ENCODE results near the gene CORIN.

CORIN gene, protein sequence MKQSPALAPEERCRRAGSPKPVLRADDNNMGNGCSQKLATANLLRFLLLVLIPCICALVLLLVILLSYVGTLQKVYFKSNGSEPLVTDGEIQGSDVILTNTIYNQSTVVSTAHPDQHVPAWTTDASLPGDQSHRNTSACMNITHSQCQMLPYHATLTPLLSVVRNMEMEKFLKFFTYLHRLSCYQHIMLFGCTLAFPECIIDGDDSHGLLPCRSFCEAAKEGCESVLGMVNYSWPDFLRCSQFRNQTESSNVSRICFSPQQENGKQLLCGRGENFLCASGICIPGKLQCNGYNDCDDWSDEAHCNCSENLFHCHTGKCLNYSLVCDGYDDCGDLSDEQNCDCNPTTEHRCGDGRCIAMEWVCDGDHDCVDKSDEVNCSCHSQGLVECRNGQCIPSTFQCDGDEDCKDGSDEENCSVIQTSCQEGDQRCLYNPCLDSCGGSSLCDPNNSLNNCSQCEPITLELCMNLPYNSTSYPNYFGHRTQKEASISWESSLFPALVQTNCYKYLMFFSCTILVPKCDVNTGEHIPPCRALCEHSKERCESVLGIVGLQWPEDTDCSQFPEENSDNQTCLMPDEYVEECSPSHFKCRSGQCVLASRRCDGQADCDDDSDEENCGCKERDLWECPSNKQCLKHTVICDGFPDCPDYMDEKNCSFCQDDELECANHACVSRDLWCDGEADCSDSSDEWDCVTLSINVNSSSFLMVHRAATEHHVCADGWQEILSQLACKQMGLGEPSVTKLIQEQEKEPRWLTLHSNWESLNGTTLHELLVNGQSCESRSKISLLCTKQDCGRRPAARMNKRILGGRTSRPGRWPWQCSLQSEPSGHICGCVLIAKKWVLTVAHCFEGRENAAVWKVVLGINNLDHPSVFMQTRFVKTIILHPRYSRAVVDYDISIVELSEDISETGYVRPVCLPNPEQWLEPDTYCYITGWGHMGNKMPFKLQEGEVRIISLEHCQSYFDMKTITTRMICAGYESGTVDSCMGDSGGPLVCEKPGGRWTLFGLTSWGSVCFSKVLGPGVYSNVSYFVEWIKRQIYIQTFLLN

DNA sequence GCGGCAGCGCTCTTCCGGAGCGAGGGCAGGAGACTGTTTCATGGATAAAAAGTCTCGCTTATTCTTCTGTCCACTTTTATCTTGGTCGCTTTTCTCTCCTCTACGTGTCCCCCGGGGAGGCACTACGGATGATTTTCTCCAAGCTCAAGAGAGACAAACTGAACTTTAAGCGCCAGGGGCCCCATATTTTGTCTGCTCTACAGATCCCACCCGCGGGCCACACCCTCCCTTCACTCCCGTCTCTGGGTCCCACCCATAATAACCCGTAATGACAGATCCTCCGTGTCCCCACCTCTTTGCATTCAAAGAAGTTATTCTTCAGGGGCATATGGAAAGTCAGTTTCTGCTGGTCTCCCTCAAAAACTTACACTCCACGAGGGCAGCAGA, at the start of gene CORIN:
Gene CORIN, minus strand, starts transcription at position 160 of the 387 bp plus-strand sequence. Its CDS starts 118 bp downstream, at position 42.
- Mint-ChIP-seq H3K4me1 (peaks cover 21% of the 10 kb centered on the region), H3K9me3 (peaks cover 14% of the 10 kb centered on the region), H3K36me3 (ENCODE audit: low read depth) (peaks cover 22% of the 10 kb centered on the region), H3K27ac (no peak within 1 kb of the TSS), H3K4me3 (peak within 1 kb of the TSS; percentile 88), H3K27me3 (ENCODE audit: low read depth, poor library complexity) (peaks cover 32% of the 10 kb centered on the region)
- peak; percentile 7 for DNase-seq
- TF ChIP-seq CTCF (IDR thresholded peaks at IDR 0.05): no peak

DNA sequence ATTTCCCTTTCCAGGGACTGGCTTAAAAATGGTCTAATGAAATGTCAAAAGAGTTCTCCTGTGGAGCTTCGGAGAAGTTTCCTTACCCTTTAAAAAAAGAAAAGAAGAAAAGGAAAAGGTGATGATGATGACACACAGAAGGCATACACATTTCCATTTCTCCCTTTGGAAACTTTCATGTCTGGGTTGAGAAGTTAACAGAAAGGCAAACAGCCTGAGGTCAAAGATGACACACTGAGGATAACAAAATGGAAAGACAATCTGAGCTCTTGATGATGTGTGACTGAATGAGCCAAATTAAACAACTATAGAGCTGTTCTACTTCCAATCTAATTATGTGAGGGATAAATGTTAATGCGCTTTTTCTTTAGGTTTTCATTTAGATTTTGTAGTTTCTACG, 44.4 kb upstream of the CORIN start:
- no peaks in the 10 kb centered on the region for H3K4me1 Mint-ChIP-seq
- H3K9me3 Mint-ChIP-seq: no peaks in the 10 kb centered on the region
- H3K4me3 Mint-ChIP-seq: no peak overlapping the region
- DNase-seq: no peak
- H3K36me3 Mint-ChIP-seq (ENCODE audit: low read depth): peaks cover 58% of the 10 kb centered on the region
- no peaks in the 10 kb centered on the region for H3K27me3 Mint-ChIP-seq (ENCODE audit: low read depth, poor library complexity)
- TF ChIP-seq CTCF (IDR thresholded peaks at IDR 0.05): no peak
- H3K27ac Mint-ChIP-seq: no peak overlapping the region

DNA sequence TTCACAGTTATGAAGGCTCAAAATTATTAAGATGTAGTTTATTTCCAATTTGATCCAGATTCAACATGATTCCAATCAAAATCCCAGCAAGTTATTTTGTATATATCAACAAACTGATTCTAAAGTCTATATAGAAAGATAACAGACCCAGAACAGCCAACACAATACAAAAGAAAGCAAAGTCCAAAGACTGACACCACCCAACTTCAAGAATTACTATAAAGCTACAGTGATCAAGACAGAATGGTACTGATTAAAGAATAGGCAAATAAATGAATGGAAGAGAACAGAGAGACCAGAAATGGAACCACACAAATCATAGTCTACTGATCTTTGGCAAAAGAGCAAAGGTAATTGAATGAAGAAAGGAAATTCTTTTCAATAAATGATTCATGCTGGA, 41.6 kb upstream of the CORIN start:
- H3K4me1 Mint-ChIP-seq: no peaks in the 10 kb centered on the region
- H3K27me3 Mint-ChIP-seq (ENCODE audit: low read depth, poor library complexity): no peaks in the 10 kb centered on the region
- peaks cover 66% of the 10 kb centered on the region for H3K36me3 Mint-ChIP-seq (ENCODE audit: low read depth)
- no peak for TF ChIP-seq CTCF (IDR thresholded peaks at IDR 0.05)
- H3K4me3 Mint-ChIP-seq: no peak overlapping the region
- H3K9me3 Mint-ChIP-seq: peaks cover 7% of the 10 kb centered on the region
- DNase-seq: no peak
- H3K27ac Mint-ChIP-seq: no peak overlapping the region

DNA sequence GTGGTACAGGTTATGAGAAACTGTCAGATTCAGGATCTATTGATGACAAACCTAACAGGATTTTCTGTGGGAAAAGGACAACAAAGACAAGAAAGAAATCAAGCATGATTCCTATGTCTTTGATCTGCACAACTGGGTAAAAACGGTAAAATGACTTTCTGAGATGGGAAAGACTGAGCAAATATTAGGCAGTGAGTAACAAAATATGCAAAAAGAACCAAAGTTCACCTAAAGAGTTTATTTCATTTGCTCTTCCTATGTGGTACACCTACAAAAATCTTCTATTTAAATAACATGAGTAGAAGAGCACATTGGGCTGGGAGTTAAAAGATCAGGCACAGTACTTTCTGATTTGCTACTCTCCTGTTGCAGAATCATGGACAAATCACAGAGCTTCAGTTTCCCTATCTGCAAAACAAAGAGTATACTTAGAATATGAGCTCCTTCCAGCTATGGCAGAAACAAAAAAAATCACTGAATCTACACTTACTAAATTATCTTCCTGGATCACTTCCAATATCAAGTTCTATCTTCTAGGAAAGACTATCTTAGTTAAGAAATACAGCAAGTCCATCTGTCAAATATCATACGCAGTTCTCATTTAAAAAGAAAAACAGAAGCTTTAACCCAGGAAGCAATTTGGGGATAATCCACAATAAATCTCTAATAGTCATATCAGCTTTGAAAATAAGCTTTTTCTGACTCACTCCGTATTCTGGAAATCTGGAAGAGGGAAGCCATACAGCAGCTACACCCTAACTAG, 39.1 kb upstream of the CORIN start:
- no peaks in the 10 kb centered on the region for H3K27me3 Mint-ChIP-seq (ENCODE audit: low read depth, poor library complexity)
- peak overlapping the region; percentile 10 for H3K27ac Mint-ChIP-seq
- peaks cover 28% of the 10 kb centered on the region for H3K9me3 Mint-ChIP-seq
- H3K36me3 Mint-ChIP-seq (ENCODE audit: low read depth): peaks cover 72% of the 10 kb centered on the region
- no peak for DNase-seq
- H3K4me1 Mint-ChIP-seq: no peaks in the 10 kb centered on the region
- TF ChIP-seq CTCF (IDR thresholded peaks at IDR 0.05): no peak
- H3K4me3 Mint-ChIP-seq: no peak overlapping the region

GRCh38 chr4:47876310-47876709, 38.4 kb upstream of the CORIN start:
- H3K27me3 Mint-ChIP-seq (ENCODE audit: low read depth, poor library complexity): no peaks in the 10 kb centered on the region
- peaks cover 28% of the 10 kb centered on the region for H3K9me3 Mint-ChIP-seq
- no peak for DNase-seq
- no peak overlapping the region for H3K4me3 Mint-ChIP-seq
- no peak overlapping the region for H3K27ac Mint-ChIP-seq
- H3K4me1 Mint-ChIP-seq: no peaks in the 10 kb centered on the region
- no peak for TF ChIP-seq CTCF (IDR thresholded peaks at IDR 0.05)
- H3K36me3 Mint-ChIP-seq (ENCODE audit: low read depth): peaks cover 75% of the 10 kb centered on the region

Measured in nephron progenitor cell (in vitro differentiated cells).